Heart left ventricle (tissue), 16 donors: ENCODE data around the gene CFAP299. TPM values are rescaled to one million over a fixed set of nuclear protein-coding genes. Genes with fewer than 3 reads are reported as not detected.
"Not testable (repeated sequence)": the region's sequence is repeated elsewhere in the genome, so short reads cannot be mapped to it uniquely, and the experiment has no call there.

Source experiments
- ATAC-seq, 4 donors: fragments of 200-7000 bp; cut with Tn5 transposase; one replicate each; pipeline ENCODE4 v1.9.1; 2020 to 2022; ENCODE audit warnings: moderate library complexity in 4 of 4, mild to moderate bottlenecking in 3 of 4, moderate number of reproducible peaks in 1 of 4
- DNase-seq, 5 donors: peaks; one replicate each; pipeline ENCODE4 v3.0.0-alpha.2; 2020
- H3K27ac ChIP-seq, 12 donors: fragments of 200-600 bp; sonication (generic) in 4 of 12; one replicate each; pipeline versions ENCODE4 v1.5.0 to v1.8.0; 2016 to 2022; ENCODE audit warnings: mild to moderate bottlenecking in 2 of 12
- H3K27me3 ChIP-seq, 9 donors: fragments of 200-600 bp; sonication (generic) in 2 of 9; one replicate each; pipeline versions ENCODE4 v1.5.1 to v1.8.0; 2016 to 2022; ENCODE audit warnings: mild to moderate bottlenecking in 3 of 9
- H3K36me3 ChIP-seq, 9 donors: fragments of 200-600 bp; sonication (generic) in 2 of 9; one replicate each; pipeline versions ENCODE4 v1.5.0 to v1.8.0; 2018 to 2022; ENCODE audit warnings: mild to moderate bottlenecking in 2 of 9
- H3K4me1 ChIP-seq, 12 donors: fragments of 200-600 bp; sonication (generic) in 4 of 12; one replicate each; pipeline versions ENCODE4 v1.5.0 to v1.8.0; 2016 to 2022; ENCODE audit warnings: mild to moderate bottlenecking in 3 of 12
- H3K4me3 ChIP-seq, 12 donors: fragments of 200-600 bp; sonication (generic) in 4 of 12; one replicate each; pipeline versions ENCODE4 v1.5.0 to v1.8.0; 2017 to 2022; ENCODE audit warnings: mild to moderate bottlenecking in 9 of 12, moderate library complexity in 4 of 12
- H3K9me3 ChIP-seq, 12 donors: fragments of 200-600 bp; sonication (generic) in 4 of 12; one replicate each; pipeline versions ENCODE4 v1.5.0 to v1.8.0; 2016 to 2022; ENCODE audit warnings: mild to moderate bottlenecking in 1 of 12
- POLR2A ChIP-seq, 2 donors: fragments of 450-650 bp; IDR thresholded peaks; one replicate each; pipeline ENCODE4 v1.6.1; 2017; ENCODE audit warnings: antibody characterized with exemption in 2 of 2, mild to moderate bottlenecking in 2 of 2, moderate library complexity in 2 of 2
- WGBS, 4 donors: extraction: QIAGEN DNeasy Blood & Tissue Kit in 2 of 4; methylation state at CpG; one replicate each; pipeline versions ENCODE4 v1.1.5 to v1.1.7; 2013 to 2018; 5-methylcytosine and 5-hydroxymethylcytosine counted together
- intact Hi-C, 10 donors: fragments of 100-400 bp; cut with DNase I; formaldehyde crosslinking; loops; one replicate each; pipeline versions ENCODE4 v1.11.1 to v1.14.2; 2022
- polyA plus RNA-seq, 2 donors: library from polyadenylated mRNA; stranded (reverse); fragments of 200-250 nt; gene quantifications; one replicate each; pipeline ENCODE4 v1.2.3, GENCODE V29; 2013
- total RNA-seq, 9 donors: library from RNA; depleted of rRNA in 2 of 9; stranded (reverse); fragments of >200 nt in 2 of 9; fragmentation: NEBNext Ultra II Directional in 3 of 9; extraction: Animal tissue kit (Norgen Biotek cat#: 25700) in 3 of 9; gene quantifications; one replicate each; pipeline versions ENCODE4 v1.1.0 to v1.2.4, GENCODE V29; 2016 to 2023
- TF ChIP-seq, protein P1 (sequence below), 12 donors: fragments of 200-600 bp; sonication (generic) in 4 of 12; IDR thresholded peaks; one replicate each; pipeline versions ENCODE4 v1.5.0 to v1.8.0; 2018 to 2022; ENCODE audit warnings: antibody characterized with exemption in 12 of 12, mild to moderate bottlenecking in 5 of 12
- donor health status: ischemic (EF 13 %, LVEDD 7.1; RV severe dilation, severe dysfunction).
- donor health status: healthy with polysubstance abuse.
- donor health status: DM: no; HTN: yes; CAD: no.
- donor health status: DM: no; HTN: no; CAD: no.
- donor health status: ischemic (EF 25% LVEDD 6.9; RV normal size, moderate dysfunction).
- donor health status: ischemic (EF 25% LVEDD 5.7; RV mildly dilated, moderate dysfunction).
- donor health status: healthy.
- donor health status: DM: yes; HTN: yes; CAD: no.
- donor health status: ischemic (EF 35%, LVEDD 5.7; RV mildly dilated, moderate dysfunction).
- donor health status: nonischemic (EF 11% LVEDD 7.7; RV severe dilation, severe dysfunction).
- donor health status: DM: yes; HTN: yes; CAD: no.
- donor health status: PGD.
- donor health status: ischemic (EF 29% LVEDD 5.4; RV normal size, mild dysfunction).
- donor health status: nonischemic (EF 23%, LVEDD 6.1; RV moderate dilation, normal function).

The CFAP299 gene
- total and polyA plus RNA-seq, 11 donors = 0.25 TPM; not detected in 10

DNA sequence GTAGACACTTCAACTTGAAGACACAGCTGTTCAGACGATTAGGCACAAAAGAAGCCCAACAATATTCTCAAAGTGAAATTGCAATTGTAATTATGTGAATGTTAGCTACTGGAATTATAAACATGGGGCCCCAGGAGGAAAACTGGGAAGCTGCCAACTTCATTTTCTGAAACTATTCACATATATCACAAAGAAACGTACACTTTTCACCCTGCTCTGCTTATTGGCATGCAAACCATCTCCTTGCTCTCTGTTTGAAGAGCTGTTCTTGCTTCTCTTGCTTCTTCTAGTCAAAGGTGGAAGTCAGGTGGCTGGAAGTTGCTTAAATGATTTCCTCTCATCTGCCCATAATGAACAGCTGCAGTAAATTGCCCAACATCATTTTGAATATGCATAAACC, 320.1 kb downstream of the CFAP299 start:
- H3K4me3 ChIP-seq = no peak overlapping the region
- intact Hi-C loops = no loop called here
- no peak for ATAC-seq
- DNase-seq = no peak
- peaks cover 0 to 16% (median 0%) of the 10 kb centered on the region in 12 donors for H3K9me3 ChIP-seq
- no peaks in the 10 kb centered on the region for H3K36me3 ChIP-seq
- no peak overlapping the region for H3K27ac ChIP-seq
- no peak for TF ChIP-seq POLR2A (IDR thresholded peaks at IDR 0.05)
- TF ChIP-seq, protein P1, sequence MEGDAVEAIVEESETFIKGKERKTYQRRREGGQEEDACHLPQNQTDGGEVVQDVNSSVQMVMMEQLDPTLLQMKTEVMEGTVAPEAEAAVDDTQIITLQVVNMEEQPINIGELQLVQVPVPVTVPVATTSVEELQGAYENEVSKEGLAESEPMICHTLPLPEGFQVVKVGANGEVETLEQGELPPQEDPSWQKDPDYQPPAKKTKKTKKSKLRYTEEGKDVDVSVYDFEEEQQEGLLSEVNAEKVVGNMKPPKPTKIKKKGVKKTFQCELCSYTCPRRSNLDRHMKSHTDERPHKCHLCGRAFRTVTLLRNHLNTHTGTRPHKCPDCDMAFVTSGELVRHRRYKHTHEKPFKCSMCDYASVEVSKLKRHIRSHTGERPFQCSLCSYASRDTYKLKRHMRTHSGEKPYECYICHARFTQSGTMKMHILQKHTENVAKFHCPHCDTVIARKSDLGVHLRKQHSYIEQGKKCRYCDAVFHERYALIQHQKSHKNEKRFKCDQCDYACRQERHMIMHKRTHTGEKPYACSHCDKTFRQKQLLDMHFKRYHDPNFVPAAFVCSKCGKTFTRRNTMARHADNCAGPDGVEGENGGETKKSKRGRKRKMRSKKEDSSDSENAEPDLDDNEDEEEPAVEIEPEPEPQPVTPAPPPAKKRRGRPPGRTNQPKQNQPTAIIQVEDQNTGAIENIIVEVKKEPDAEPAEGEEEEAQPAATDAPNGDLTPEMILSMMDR (IDR thresholded peaks at IDR 0.05) = no peak
- H3K27me3 ChIP-seq = no peaks in the 10 kb centered on the region
- H3K4me1 ChIP-seq = no peaks in the 10 kb centered on the region
- 57 to 74% (median 64%) methylated on average over 2 of the region's 2 CpGs for WGBS, 4 donors

DNA sequence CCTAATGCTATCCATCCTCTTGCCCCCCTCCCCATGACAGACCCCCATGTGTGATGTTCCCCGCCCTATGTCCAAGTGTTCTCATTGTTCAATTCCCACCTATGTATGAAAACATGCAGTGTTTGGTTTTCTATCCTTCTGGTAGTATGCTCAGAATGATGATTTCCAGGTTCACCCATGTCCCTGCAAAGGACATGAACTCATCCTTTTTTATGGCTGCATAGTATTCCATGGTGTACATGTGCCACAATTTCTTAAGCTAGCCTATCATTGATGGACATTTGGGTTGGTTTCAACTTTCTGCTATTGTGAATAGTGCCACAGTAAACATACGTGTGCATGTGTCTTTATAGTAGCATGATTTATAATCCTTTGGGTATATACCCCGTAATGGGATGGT, 334.6 kb downstream of the CFAP299 start:
- WGBS, 4 donors = 93 to 97% (median 95%) methylated on average over 3 of the region's 3 CpGs
- DNase-seq, intact Hi-C loops, H3K27me3 ChIP-seq, ATAC-seq, H3K9me3 ChIP-seq, H3K27ac ChIP-seq, H3K4me3 ChIP-seq, H3K4me1 ChIP-seq, H3K36me3 ChIP-seq: not testable (repeated sequence)

DNA sequence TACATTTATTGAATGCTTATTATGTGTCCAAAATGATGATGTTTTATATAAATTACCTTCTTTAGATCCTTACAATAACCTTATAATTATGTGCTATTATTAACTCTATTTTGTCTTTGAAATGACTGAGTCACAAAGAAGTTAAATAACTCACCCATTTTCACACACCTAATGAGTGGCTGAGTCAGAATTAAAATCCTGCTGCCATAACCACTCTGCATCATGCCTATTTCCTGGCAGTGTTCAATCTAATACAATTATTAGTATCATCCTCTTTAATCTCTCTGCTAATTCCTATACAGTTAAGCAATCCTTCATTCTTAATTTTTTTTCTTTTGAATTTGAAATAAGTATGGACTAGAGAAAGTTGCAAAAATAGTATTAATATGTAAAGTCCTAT, 342.9 kb downstream of the CFAP299 start:
- no peak for TF ChIP-seq POLR2A (IDR thresholded peaks at IDR 0.05)
- TF ChIP-seq, protein P1 (IDR thresholded peaks at IDR 0.05) = no peak
- Histone ChIP-seq H3K4me3 (no peak overlapping the region), H3K27ac (no peak overlapping the region), H3K36me3 (no peaks in the 10 kb centered on the region), H3K27me3 (no peaks in the 10 kb centered on the region), H3K4me1 (no peaks in the 10 kb centered on the region), H3K9me3 (no peaks in the 10 kb centered on the region)
- ATAC-seq = no peak
- no peak for DNase-seq
- intact Hi-C loops = no loop called here

DNA sequence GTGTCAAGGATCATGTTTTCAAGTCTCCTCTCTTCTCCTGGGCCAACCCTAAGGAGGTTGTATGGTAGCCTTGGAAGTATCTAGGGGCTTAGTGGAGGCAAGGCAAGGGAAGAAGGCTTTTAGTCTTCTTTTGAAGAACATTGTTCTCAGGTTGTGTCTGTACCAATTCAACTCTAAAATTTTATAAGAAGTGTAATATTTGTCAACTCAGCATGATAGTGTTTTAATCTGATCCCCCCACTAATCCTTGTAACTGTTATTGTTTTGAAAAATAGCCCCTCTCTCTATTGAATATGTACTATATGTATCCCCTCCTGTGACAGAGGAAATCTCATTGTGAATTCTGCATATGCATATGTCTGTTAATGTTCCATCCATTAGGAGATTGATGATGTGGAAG, 345.4 kb downstream of the CFAP299 start:
- no peaks in the 10 kb centered on the region for H3K4me1 ChIP-seq
- no peaks in the 10 kb centered on the region for H3K27me3 ChIP-seq
- H3K4me3 ChIP-seq = no peak overlapping the region
- intact Hi-C loops = no loop called here
- ATAC-seq (no peak), DNase-seq (no peak)
- no peak overlapping the region for H3K27ac ChIP-seq
- H3K36me3 ChIP-seq = no peaks in the 10 kb centered on the region
- H3K9me3 ChIP-seq = no peaks in the 10 kb centered on the region
- no peak for TF ChIP-seq POLR2A (IDR thresholded peaks at IDR 0.05)
- TF ChIP-seq, protein P1 (IDR thresholded peaks at IDR 0.05) = no peak

DNA sequence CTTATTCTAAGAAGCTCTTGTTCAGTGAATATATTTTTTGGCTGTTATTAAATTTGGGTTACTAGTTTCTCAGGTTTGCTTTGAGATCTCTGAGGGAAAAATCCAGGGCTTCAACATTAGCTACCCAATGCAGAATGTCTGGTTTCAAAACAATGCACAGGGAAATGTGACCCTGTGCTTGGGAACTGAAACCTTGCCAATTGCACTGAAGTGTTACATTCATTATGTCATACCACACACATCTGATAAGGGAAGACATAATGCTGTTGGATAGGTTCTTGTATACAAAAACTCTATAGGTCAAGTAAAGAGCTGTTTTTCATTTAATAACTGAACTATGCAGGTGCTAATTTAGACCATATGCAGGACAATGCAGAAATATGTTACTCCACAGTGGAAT, 349.7 kb downstream of the CFAP299 start:
- no peaks in the 10 kb centered on the region for H3K36me3 ChIP-seq
- intact Hi-C loops = no loop called here
- ATAC-seq = no peak
- no peaks in the 10 kb centered on the region for H3K9me3 ChIP-seq
- TF ChIP-seq POLR2A (IDR thresholded peaks at IDR 0.05) = no peak
- TF ChIP-seq, protein P1 (IDR thresholded peaks at IDR 0.05) = no peak
- DNase-seq = no peak
- no peaks in the 10 kb centered on the region for H3K27me3 ChIP-seq
- no peaks in the 10 kb centered on the region for H3K4me1 ChIP-seq
- H3K27ac ChIP-seq = no peak overlapping the region
- no peak overlapping the region for H3K4me3 ChIP-seq

DNA sequence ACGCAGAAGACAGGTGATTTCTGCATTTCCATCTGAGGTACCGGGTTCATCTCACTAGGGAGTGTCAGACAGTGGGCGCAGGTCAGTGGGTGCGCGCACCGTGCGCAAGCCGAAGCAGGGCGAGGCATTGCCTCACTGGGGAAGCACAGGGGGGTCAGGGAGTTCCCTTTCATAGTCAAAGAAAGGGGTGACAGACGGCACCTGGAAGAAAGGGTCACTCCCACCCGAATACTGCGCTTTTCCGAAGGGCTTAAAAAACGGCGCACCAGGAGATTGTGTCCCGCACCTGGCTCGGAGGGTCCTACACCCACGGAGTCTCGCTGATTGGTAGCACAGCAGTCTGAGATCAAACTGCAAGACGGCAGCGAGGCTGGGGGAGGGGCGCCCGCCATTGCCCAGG, 352.2 kb downstream of the CFAP299 start:
- H3K9me3 ChIP-seq, H3K27ac ChIP-seq, intact Hi-C loops, H3K4me3 ChIP-seq, H3K27me3 ChIP-seq, DNase-seq, H3K4me1 ChIP-seq, ATAC-seq, H3K36me3 ChIP-seq: not testable (repeated sequence)
- 83 to 91% (median 90%) methylated on average over 21 to 23 of the region's 23 CpGs for WGBS, 4 donors
